ENCODE results near the gene QRFP. TPM values are rescaled to one million over a fixed set of nuclear protein-coding genes. Genes with fewer than 3 reads are reported as not detected.

Gene QRFP
- polyA plus RNA-seq, 1 donor from 2014 or later: not detected

GRCh38 chr9:130934702-130935647 lies 38.4 kb upstream of the QRFP start:
- TF ChIP-seq EP300 (conservative IDR thresholded peaks at IDR 0.05; ENCODE audit: poor library complexity, severe bottlenecking): no peak
- no peak for TF ChIP-seq TAF1 (IDR thresholded peaks at IDR 0.05; ENCODE audit: low read depth)
- no peak for TF ChIP-seq POLR2AphosphoS5 (IDR thresholded peaks at IDR 0.05)
- TF ChIP-seq MXI1 (conservative IDR thresholded peaks at IDR 0.05; ENCODE audit: poor library complexity, severe bottlenecking): no peak
- TF ChIP-seq SMC3 (conservative IDR thresholded peaks at IDR 0.05; ENCODE audit: poor library complexity): no peak
- no peak for TF ChIP-seq CTCF (IDR thresholded peaks at IDR 0.05; ENCODE audit: poor library complexity, severe bottlenecking)
- TF ChIP-seq REST (IDR thresholded peaks at IDR 0.05; ENCODE audit: borderline replicate concordance): no peak
- TF ChIP-seq EZH2 (IDR thresholded peaks at IDR 0.05; ENCODE audit: borderline replicate concordance, insufficient read depth, low read length, poor library complexity, severe bottlenecking): no peak
- no peak for TF ChIP-seq RAD21 (conservative IDR thresholded peaks at IDR 0.05)
- Histone ChIP-seq H3K27ac (ENCODE audit: low read length) (no peak overlapping the region), H4K20me1 (ENCODE audit: insufficient read depth) (no peaks in the 10 kb centered on the region), H3F3A (ENCODE audit: insufficient read depth, low read length, poor library complexity, severe bottlenecking) (no peaks in the 10 kb centered on the region), H2AFZ (ENCODE audit: low read depth, low read length) (no peak overlapping the region), H3K27me3 (ENCODE audit: insufficient read depth, low read depth, low read length) (peaks cover 26% of the 10 kb centered on the region), H3K4me2 (ENCODE audit: low read length) (no peak overlapping the region), H3K9me2 (ENCODE audit: insufficient read depth, low read length) (no peaks in the 10 kb centered on the region), H3K9ac (ENCODE audit: low read length) (no peak overlapping the region), H3K36me3 (ENCODE audit: insufficient read depth, low read length) (no peaks in the 10 kb centered on the region), H3K4me3 (ENCODE audit: low read length) (no peak overlapping the region), H3K79me2 (replicated peaks; ENCODE audit: insufficient read depth, low read length) (no peaks in the 10 kb centered on the region), H3K9me3 (ENCODE audit: low read length) (no peaks in the 10 kb centered on the region)

- Histone ChIP-seq H2AFZ (ENCODE audit: low read depth, low read length) (no peak overlapping the region), H3K79me2 (replicated peaks; ENCODE audit: insufficient read depth, low read length) (no peaks in the 10 kb centered on the region), H3F3A (ENCODE audit: insufficient read depth, low read length, poor library complexity, severe bottlenecking) (no peaks in the 10 kb centered on the region), H3K9ac (ENCODE audit: low read length) (no peak overlapping the region), H3K4me3 (ENCODE audit: low read length) (no peak overlapping the region), H3K9me3 (ENCODE audit: low read length) (no peaks in the 10 kb centered on the region), H4K20me1 (ENCODE audit: insufficient read depth) (no peaks in the 10 kb centered on the region), H3K27me3 (ENCODE audit: insufficient read depth, low read depth, low read length) (peaks cover 19% of the 10 kb centered on the region), H3K36me3 (ENCODE audit: insufficient read depth, low read length) (no peaks in the 10 kb centered on the region), H3K27ac (ENCODE audit: low read length) (no peak overlapping the region), H3K4me2 (ENCODE audit: low read length) (no peak overlapping the region), H3K9me2 (ENCODE audit: insufficient read depth, low read length) (no peaks in the 10 kb centered on the region)
- TF ChIP-seq POLR2AphosphoS5 (IDR thresholded peaks at IDR 0.05) (no peak), TAF1 (IDR thresholded peaks at IDR 0.05; ENCODE audit: low read depth) (no peak), RAD21 (conservative IDR thresholded peaks at IDR 0.05) (no peak), CTCF (IDR thresholded peaks at IDR 0.05; ENCODE audit: poor library complexity, severe bottlenecking) (no peak), MXI1 (conservative IDR thresholded peaks at IDR 0.05; ENCODE audit: poor library complexity, severe bottlenecking) (no peak), EZH2 (IDR thresholded peaks at IDR 0.05; ENCODE audit: borderline replicate concordance, insufficient read depth, low read length, poor library complexity, severe bottlenecking) (no peak), SMC3 (conservative IDR thresholded peaks at IDR 0.05; ENCODE audit: poor library complexity) (no peak), EP300 (conservative IDR thresholded peaks at IDR 0.05; ENCODE audit: poor library complexity, severe bottlenecking) (no peak), REST (IDR thresholded peaks at IDR 0.05; ENCODE audit: borderline replicate concordance) (no peak)
These were observed 37.6 kb upstream of the QRFP start for GRCh38 chr9:130934246-130934645.

Measured in neural cell (in vitro differentiated cells).